Nephron progenitor cell (in vitro differentiated cells): ENCODE results near the gene TTC33.

ENCODE experiments used
- DNase-seq: peaks from one replicate; pipeline ENCODE4 v3.0.0; 2021
- H3K27ac Mint-ChIP-seq: 2 replicates; pipeline ENCODE4 v1.8.0; 2021; ENCODE audit warnings: mild to moderate bottlenecking, moderate library complexity, mixed read lengths
- H3K27me3 Mint-ChIP-seq: 2 replicates; pipeline ENCODE4 v1.8.0; 2021; ENCODE audit warnings: mild to moderate bottlenecking, low read depth, mixed read lengths; ENCODE audit not compliant: poor library complexity
- H3K36me3 Mint-ChIP-seq: 2 replicates; pipeline ENCODE4 v1.8.0; 2021; ENCODE audit warnings: low read depth, mixed read lengths
- H3K4me1 Mint-ChIP-seq: 2 replicates; pipeline ENCODE4 v1.8.0; 2021; ENCODE audit warnings: mixed read lengths
- H3K4me3 Mint-ChIP-seq: 2 replicates; pipeline ENCODE4 v1.8.0; 2021; ENCODE audit warnings: mild to moderate bottlenecking, moderate library complexity, mixed read lengths
- H3K9me3 Mint-ChIP-seq: 2 replicates; pipeline ENCODE4 v1.8.0; 2021; ENCODE audit warnings: mild to moderate bottlenecking, moderate library complexity, mixed read lengths
- TF ChIP-seq, protein P1 (sequence below): fragments of 200-600 bp; sonication (generic); IDR thresholded peaks from 2 replicates; pipeline ENCODE4 v1.5.0; 2021; ENCODE audit warnings: antibody characterized with exemption

Gene TTC33

DNA sequence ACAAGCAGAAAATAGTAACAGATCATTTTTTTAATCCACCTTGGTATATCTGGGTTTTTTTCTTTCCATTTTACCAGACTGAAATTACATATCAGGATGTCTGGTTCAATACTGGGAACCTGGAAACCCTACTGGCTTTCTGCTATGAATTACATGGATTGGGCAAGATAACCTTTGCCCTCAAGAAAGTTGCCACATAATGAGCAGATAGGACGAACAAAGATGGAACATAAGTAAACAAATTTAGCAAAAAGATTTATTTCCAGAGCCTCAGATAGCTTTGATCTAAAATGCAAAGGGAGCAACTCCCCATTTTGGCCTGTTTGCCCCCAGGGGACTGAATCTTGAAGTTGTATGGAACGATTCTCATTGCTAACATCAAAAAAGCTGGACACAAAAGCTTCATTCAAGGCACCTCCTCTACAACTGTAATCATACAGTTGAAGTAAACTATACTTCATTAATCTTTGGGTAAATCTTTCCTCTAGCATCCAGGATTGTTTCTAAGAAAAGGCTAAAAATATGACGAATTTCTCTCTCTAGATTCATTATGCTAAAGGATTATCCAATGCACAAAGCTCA lies 207.7 kb downstream of the TTC33 start:
- Mint-ChIP-seq H3K27me3 (no peaks in the 10 kb centered on the region), H3K4me1 (no peaks in the 10 kb centered on the region), H3K4me3 (no peak overlapping the region), H3K36me3 (no peaks in the 10 kb centered on the region), H3K27ac (no peak overlapping the region), H3K9me3 (peaks cover 5% of the 10 kb centered on the region)
- TF ChIP-seq, protein P1, sequence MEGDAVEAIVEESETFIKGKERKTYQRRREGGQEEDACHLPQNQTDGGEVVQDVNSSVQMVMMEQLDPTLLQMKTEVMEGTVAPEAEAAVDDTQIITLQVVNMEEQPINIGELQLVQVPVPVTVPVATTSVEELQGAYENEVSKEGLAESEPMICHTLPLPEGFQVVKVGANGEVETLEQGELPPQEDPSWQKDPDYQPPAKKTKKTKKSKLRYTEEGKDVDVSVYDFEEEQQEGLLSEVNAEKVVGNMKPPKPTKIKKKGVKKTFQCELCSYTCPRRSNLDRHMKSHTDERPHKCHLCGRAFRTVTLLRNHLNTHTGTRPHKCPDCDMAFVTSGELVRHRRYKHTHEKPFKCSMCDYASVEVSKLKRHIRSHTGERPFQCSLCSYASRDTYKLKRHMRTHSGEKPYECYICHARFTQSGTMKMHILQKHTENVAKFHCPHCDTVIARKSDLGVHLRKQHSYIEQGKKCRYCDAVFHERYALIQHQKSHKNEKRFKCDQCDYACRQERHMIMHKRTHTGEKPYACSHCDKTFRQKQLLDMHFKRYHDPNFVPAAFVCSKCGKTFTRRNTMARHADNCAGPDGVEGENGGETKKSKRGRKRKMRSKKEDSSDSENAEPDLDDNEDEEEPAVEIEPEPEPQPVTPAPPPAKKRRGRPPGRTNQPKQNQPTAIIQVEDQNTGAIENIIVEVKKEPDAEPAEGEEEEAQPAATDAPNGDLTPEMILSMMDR, result no peak
- no peak for DNase-seq

DNA sequence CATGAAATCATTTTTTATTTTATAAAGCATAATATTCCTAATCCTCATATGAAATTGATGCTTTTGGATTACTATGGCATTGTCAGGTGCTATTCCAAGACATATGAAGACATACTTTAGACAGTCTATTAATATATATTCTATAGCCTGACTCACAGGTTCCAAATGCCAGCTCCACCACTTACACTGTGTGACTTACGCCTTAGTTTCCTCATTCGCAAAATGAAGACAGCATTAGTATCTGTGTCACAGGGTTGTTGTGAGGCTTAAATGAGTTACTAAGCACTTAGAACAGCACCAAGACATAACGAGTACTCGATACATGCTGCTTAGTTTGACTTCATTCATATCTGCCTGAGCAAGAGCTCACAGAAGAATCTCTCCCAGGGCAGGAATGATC lies 208.2 kb downstream of the TTC33 start:
- TF ChIP-seq, protein P1, result no peak
- no peak for DNase-seq
- H3K4me3 Mint-ChIP-seq, result no peak overlapping the region
- no peaks in the 10 kb centered on the region for H3K36me3 Mint-ChIP-seq
- H3K27me3 Mint-ChIP-seq, result no peaks in the 10 kb centered on the region
- H3K27ac Mint-ChIP-seq, result no peak overlapping the region
- peaks cover 5% of the 10 kb centered on the region for H3K9me3 Mint-ChIP-seq
- H3K4me1 Mint-ChIP-seq, result no peaks in the 10 kb centered on the region

DNA sequence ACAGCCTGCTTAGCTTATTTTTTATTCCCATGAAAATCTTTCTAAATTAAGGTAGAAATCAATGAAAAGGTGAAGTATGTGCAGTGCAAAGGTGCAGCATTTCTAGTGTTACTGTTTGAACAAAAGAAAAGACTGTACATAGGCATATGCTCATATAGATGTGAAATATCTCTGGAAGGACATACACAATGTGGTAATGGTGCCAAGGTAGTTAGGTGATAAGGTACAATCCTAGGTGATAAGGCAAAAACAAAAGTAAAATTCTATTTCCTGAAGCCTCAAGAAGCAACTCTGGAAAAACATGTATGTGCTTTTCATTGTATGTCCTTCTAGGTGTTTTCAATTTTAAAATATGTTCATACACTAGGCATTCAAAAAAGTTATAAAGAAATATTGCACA lies 215.5 kb downstream of the TTC33 start:
- H3K27ac Mint-ChIP-seq, result no peak overlapping the region
- H3K9me3 Mint-ChIP-seq, result peaks cover 15% of the 10 kb centered on the region
- no peaks in the 10 kb centered on the region for H3K27me3 Mint-ChIP-seq
- no peak overlapping the region for H3K4me3 Mint-ChIP-seq
- H3K36me3 Mint-ChIP-seq, result peaks cover 4% of the 10 kb centered on the region
- TF ChIP-seq, protein P1, result no peak
- DNase-seq, result no peak
- H3K4me1 Mint-ChIP-seq, result no peaks in the 10 kb centered on the region

DNA sequence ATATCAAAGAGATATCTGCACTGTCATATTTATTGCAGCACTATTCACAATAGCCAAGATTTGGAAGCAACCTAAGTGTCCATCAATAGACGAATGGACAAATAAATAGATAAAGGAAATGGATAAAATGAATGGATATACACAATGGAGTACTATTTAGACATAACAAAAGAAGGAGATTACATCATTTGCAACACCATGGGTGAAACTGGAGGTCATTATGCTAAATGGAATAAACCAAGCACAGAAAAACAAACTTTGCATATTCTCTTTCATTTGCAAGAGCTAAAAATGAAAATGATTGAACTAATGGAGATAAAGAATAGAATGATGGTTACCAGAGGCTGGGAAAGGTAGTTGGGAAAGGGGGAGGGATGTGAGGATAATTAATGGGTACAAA lies 231.1 kb downstream of the TTC33 start:
- no peak for DNase-seq
- no peak overlapping the region for H3K4me3 Mint-ChIP-seq
- H3K27me3 Mint-ChIP-seq, result no peaks in the 10 kb centered on the region
- no peaks in the 10 kb centered on the region for H3K36me3 Mint-ChIP-seq
- no peaks in the 10 kb centered on the region for H3K9me3 Mint-ChIP-seq
- no peaks in the 10 kb centered on the region for H3K4me1 Mint-ChIP-seq
- TF ChIP-seq, protein P1, result no peak
- no peak overlapping the region for H3K27ac Mint-ChIP-seq

DNA sequence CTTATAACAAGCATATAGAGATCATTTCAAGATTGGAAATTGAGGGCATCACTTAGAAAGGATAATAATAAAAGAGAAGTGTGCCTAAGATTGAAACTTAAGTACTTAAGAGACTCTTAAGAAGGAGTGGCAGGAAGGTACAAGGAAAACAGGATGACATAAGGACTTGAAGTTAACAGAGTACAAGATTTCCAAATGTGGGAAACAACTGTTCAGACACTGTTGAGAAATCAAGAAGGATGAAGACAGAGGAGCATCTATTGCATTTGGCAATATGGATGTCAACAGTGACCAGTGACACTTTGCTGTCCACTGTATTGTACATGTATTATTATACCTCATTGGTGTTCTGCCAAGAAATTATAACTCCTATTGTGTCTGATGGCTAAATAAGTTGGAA lies 233.8 kb downstream of the TTC33 start:
- Mint-ChIP-seq H3K36me3 (no peaks in the 10 kb centered on the region), H3K27ac (no peak overlapping the region), H3K4me1 (no peaks in the 10 kb centered on the region), H3K27me3 (no peaks in the 10 kb centered on the region), H3K9me3 (no peaks in the 10 kb centered on the region), H3K4me3 (no peak overlapping the region)
- DNase-seq, result no peak
- TF ChIP-seq, protein P1, result no peak

DNA sequence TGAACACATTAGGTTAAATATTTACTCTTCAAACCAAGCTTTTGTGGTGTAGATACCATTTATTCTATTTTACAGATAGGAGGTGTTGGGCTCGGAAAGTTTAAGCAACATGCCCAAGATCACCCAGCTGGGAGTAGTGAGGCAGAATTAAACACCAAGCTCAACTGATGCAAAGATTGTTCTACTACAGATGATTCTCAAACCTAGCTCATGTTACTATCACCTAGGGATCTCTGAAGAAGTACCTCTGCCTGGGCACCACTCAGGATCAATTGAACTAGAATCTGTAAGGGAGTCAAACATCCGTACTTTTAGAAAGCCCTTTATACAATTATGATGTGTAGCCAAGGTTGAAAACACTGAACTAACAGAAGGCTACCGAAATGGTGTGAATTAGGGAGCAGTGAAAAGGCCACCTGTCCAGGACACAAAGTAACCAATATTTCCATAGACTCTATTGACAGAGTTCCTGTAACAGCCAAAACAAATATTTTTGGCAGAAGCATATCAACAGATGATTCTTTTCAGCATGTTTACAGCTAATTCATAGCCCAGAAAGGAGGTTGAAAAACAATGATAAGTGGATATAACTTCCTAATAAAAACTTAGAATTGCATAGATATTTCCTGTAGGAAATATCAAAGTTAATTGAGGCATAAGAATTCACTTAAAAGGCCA lies 234.5 kb downstream of the TTC33 start:
- H3K9me3 Mint-ChIP-seq, result no peaks in the 10 kb centered on the region
- H3K4me1 Mint-ChIP-seq, result no peaks in the 10 kb centered on the region
- no peak overlapping the region for H3K27ac Mint-ChIP-seq
- no peaks in the 10 kb centered on the region for H3K36me3 Mint-ChIP-seq
- no peak overlapping the region for H3K4me3 Mint-ChIP-seq
- TF ChIP-seq, protein P1, result no peak
- DNase-seq, result no peak
- H3K27me3 Mint-ChIP-seq, result no peaks in the 10 kb centered on the region
